ENCODE results near the gene MTARC2.

DNA sequence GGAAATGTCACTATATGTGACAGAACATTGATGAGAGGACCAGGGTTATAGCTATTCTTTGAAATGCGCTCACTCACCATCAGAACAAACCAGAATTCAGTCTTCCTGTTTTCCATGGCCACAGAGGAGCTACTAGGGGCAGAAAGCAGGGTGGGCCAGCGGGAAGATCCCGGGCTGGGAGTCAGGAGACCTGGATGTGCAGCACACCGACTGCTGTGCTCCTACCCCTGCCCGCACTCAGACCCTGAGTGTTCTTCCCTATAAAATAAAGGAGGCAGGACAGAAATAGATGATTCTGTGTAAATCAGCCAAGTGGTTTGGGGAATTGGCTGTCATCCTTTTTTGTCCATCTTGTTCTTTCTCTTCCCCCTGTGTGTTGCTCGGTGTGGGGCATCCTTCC is 59.6 kb downstream of the MTARC2 start:
- TF ChIP-seq, protein P1, sequence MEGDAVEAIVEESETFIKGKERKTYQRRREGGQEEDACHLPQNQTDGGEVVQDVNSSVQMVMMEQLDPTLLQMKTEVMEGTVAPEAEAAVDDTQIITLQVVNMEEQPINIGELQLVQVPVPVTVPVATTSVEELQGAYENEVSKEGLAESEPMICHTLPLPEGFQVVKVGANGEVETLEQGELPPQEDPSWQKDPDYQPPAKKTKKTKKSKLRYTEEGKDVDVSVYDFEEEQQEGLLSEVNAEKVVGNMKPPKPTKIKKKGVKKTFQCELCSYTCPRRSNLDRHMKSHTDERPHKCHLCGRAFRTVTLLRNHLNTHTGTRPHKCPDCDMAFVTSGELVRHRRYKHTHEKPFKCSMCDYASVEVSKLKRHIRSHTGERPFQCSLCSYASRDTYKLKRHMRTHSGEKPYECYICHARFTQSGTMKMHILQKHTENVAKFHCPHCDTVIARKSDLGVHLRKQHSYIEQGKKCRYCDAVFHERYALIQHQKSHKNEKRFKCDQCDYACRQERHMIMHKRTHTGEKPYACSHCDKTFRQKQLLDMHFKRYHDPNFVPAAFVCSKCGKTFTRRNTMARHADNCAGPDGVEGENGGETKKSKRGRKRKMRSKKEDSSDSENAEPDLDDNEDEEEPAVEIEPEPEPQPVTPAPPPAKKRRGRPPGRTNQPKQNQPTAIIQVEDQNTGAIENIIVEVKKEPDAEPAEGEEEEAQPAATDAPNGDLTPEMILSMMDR (IDR thresholded peaks at IDR 0.05): no peak
- TF ChIP-seq POLR2A (IDR thresholded peaks at IDR 0.05; ENCODE audit: low read depth) (no peak), POLR2AphosphoS5 (IDR thresholded peaks at IDR 0.05) (no peak)

Data from esophagus muscularis mucosa (tissue), 3 donors.